HEK293T (cell line): ENCODE measurements around the gene ZNF639.
"Not testable (repeated sequence)": the region's sequence is repeated elsewhere in the genome, so short reads cannot be mapped to it uniquely, and the experiment has no call there.

ENCODE experiments used
- CTCF ChIA-PET: fragments of 350-600 bp; formaldehyde crosslinking; extraction: SDS; loops from one replicate; lab custom pipeline; 2021; ENCODE audit warnings: antibody characterized with exemption, inconsistent platforms; lab: Yijun Ruan, JAX
- POLR2A ChIA-PET: fragments of 350-600 bp; formaldehyde crosslinking; extraction: SDS; loops from one replicate; lab custom pipeline; 2020; ENCODE audit warnings: antibody characterized with exemption, inconsistent platforms; lab: Yijun Ruan, JAX
- DNase-seq: peaks from one replicate; pipeline ENCODE4 v3.0.0; 2012; ENCODE audit warnings: mixed read lengths; ENCODE audit errors: extremely low spot score
- ARNT ChIP-seq: fragments of 450-650 bp; IDR thresholded peaks from 2 replicates; pipeline ENCODE4 v1.6.1; 2017; ENCODE audit warnings: mild to moderate bottlenecking
- BHLHE40 ChIP-seq: fragments of 450-650 bp; IDR thresholded peaks from 2 replicates; pipeline ENCODE4 v1.6.1; 2016; ENCODE audit warnings: mild to moderate bottlenecking, moderate library complexity, borderline replicate concordance
- CTBP1 ChIP-seq: fragments of 450-650 bp; IDR thresholded peaks from 2 replicates; pipeline ENCODE4 v1.6.1; 2016; ENCODE audit warnings: borderline replicate concordance
- ELF4 ChIP-seq: fragments of 450-650 bp; IDR thresholded peaks from 2 replicates; pipeline ENCODE4 v1.6.1; 2017; ENCODE audit warnings: antibody characterized with exemption
- FOXA1 ChIP-seq: fragments of 450-650 bp; IDR thresholded peaks from 2 replicates; pipeline ENCODE4 v1.6.1; 2016; ENCODE audit warnings: mild to moderate bottlenecking
- FOXK2 ChIP-seq: fragments of 450-650 bp; IDR thresholded peaks from 2 replicates; pipeline ENCODE4 v1.6.1; 2016; ENCODE audit warnings: mild to moderate bottlenecking
- FOXM1 ChIP-seq: fragments of 450-650 bp; IDR thresholded peaks from 2 replicates; pipeline ENCODE4 v1.6.1; 2017; ENCODE audit warnings: mild to moderate bottlenecking, borderline replicate concordance
- HDGF ChIP-seq: fragments of 450-650 bp; IDR thresholded peaks from 2 replicates; pipeline ENCODE4 v1.6.1; 2017; ENCODE audit warnings: antibody characterized with exemption, borderline replicate concordance
- L3MBTL2 ChIP-seq: fragments of 450-650 bp; conservative IDR thresholded peaks from 2 replicates; pipeline ENCODE4 v1.6.1; 2016; ENCODE audit warnings: mild to moderate bottlenecking
- LEF1 ChIP-seq: fragments of 450-650 bp; IDR thresholded peaks from 2 replicates; pipeline ENCODE4 v1.6.1; 2017; ENCODE audit warnings: mild to moderate bottlenecking, borderline replicate concordance
- NFRKB ChIP-seq: fragments of 450-650 bp; IDR thresholded peaks from 2 replicates; pipeline ENCODE4 v1.6.1; 2016; ENCODE audit warnings: mild to moderate bottlenecking, moderate library complexity
- SP1 ChIP-seq: fragments of 450-650 bp; IDR thresholded peaks from 2 replicates; pipeline ENCODE4 v1.6.1; 2017
- SUZ12 ChIP-seq: fragments of 450-650 bp; IDR thresholded peaks from 2 replicates; pipeline ENCODE4 v1.6.1; 2016; ENCODE audit warnings: mild to moderate bottlenecking
- TARDBP ChIP-seq: fragments of 450-650 bp; IDR thresholded peaks from 2 replicates; pipeline ENCODE4 v1.6.1; 2016
- ZNF384 ChIP-seq: fragments of 450-650 bp; IDR thresholded peaks from 2 replicates; pipeline ENCODE4 v1.6.1; 2016
- TF ChIP-seq, protein P1 (sequence below): fragments of 450-650 bp; IDR thresholded peaks from 2 replicates; pipeline ENCODE4 v1.6.1; 2016

Gene ZNF639, protein sequence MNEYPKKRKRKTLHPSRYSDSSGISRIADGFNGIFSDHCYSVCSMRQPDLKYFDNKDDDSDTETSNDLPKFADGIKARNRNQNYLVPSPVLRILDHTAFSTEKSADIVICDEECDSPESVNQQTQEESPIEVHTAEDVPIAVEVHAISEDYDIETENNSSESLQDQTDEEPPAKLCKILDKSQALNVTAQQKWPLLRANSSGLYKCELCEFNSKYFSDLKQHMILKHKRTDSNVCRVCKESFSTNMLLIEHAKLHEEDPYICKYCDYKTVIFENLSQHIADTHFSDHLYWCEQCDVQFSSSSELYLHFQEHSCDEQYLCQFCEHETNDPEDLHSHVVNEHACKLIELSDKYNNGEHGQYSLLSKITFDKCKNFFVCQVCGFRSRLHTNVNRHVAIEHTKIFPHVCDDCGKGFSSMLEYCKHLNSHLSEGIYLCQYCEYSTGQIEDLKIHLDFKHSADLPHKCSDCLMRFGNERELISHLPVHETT

DNA sequence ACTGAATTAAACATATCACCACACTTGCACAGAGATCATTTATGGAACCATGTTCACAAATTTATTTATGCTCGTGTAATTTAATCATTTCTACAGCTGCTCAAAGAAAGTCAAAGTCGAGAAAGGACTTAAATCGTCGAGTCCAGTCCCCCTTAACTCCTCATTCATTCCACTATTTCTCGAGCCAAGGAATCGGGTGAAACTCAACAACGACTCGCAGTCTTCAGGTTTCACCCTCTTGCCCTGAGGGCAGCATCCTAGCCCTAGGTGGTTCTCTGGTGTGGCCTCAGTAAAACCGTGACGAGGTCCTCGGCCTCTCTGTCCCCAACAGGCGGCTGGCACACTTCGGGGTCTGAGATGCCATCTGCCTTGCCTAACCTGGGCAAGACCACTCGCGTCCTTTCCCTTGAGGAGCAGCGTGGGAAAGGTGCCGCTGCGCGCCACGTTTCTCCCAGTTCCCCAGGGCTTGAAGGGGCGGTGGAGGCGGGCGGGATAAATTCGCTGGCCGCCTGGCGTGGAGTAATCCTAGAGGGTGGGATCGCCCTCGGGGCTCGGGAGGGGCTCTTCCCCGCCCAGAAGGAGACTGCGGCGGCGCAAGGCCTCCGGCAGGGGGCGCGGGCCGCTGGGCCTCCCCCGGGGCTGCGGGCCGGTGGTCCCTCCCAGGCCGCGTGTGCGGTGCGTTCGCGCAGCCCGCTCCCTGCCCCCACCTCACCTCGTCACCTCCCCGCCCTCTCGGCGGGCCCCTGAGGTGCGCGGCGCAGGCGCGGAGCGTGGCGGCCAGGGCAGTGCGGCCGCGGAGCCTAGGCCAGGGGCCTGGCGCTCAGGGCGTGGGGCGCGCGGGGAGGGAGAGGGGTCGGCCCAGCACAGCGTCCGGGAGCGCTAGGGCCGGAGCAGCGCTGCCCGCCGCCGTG, at the start of gene ZNF639:
TSS of gene ZNF639 (plus strand) at position 746 of the 911 bp plus-strand sequence. CDS start 5,263 bp downstream, outside the sequence.
- TF ChIP-seq LEF1 (peak; percentile 78; the same call in 1 of the 2 replicates), HDGF (no peak), TARDBP (no peak), ARNT (0 out of 2 replicates have a peak, but pooled peaks have one; percentile 20), SUZ12 (no peak), FOXA1 (no peak), SP1 (no peak), FOXK2 (no peak), FOXM1 (peak; percentile 44; the same call in 1 of the 2 replicates), BHLHE40 (no peak), L3MBTL2 (peak; percentile 68), CTBP1 (no peak), ELF4 (no peak)
- TF ChIP-seq, protein P1, sequence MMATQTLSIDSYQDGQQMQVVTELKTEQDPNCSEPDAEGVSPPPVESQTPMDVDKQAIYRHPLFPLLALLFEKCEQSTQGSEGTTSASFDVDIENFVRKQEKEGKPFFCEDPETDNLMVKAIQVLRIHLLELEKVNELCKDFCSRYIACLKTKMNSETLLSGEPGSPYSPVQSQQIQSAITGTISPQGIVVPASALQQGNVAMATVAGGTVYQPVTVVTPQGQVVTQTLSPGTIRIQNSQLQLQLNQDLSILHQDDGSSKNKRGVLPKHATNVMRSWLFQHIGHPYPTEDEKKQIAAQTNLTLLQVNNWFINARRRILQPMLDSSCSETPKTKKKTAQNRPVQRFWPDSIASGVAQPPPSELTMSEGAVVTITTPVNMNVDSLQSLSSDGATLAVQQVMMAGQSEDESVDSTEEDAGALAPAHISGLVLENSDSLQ: no peak
- POLR2A ChIA-PET: interaction anchor here (1.2 kb wide), 1 partner anchor 16 kb away, joined by 3 read pairs; no protein-coding TSS in a partner anchor
- CTCF ChIA-PET: interaction anchor here (0.6 to 0.8 kb wide), 4 partner anchors 20 to 329 kb away, joined by 3 read pairs; no protein-coding TSS in a partner anchor
- peak; percentile 84 for DNase-seq

DNA sequence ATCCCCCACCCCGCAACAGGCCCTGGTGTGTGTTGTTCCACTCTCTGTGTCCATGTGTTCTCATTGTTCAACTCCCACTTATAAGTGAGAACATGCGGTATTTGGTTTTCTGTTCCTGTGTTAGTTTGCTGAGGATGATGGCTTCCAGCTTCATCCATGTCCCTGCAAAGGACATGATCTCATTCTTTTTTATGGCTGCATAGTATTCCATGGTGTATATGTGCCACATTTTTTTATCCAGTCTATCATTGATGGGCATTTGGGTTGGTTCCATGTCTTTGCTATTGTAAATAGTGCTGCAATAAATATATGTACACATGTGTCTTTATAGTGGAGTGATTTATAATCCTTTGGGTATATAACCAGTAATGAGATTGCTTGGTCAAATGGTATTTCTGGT, 48.4 kb upstream of the ZNF639 start:
- CTCF ChIA-PET, POLR2A ChIA-PET, DNase-seq: not testable (repeated sequence)

DNA sequence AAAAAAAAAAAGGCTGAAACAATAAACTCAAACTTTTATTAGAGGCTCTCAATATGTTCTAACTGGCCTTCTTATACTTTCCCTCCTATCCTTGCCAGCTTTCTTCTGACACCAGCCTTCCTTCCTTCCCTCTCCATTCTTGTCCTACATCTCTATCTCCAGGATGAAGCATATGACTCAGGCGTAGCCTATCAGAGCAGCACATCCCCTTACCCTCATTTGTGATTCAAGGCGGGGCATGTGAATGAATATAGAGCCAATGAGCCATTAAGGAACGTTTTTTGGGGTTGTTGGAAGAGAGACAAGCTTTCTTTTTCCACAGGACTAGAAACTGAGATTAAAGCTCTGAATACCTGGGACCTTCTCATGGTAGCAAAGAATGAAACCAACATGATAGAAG, 46.8 kb upstream of the ZNF639 start:
- ChIA-PET CTCF (interaction anchor here (0.7 kb wide), 1 partner anchor 319 kb away, joined by 3 read pairs; no protein-coding TSS in a partner anchor), POLR2A (interaction anchor here (1.3 kb wide), 1 partner anchor 10 kb away, joined by 4 read pairs; no protein-coding TSS in a partner anchor)
- TF ChIP-seq HDGF (no peak), FOXK2 (no peak), FOXM1 (no peak)
- no peak for DNase-seq

DNA sequence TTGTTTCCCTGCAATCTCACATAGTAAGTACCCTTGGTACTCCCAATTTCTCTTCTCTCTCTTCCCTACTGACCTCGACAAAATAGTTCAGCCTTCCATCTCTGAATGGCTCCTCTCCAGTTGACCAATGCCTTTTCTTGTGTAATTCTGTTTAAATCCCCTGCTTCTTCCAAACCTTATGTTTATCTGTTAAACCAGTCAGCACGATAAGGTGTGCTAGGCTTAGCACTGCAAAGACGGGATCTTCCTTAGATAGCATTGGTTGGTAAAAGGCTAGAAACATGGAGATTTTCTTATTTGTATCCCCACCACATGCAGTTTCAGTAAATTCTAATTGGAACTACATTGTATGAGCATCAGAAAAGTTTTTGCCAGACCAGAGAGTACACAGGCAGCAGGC, 46.1 kb upstream of the ZNF639 start:
- no peak for TF ChIP-seq FOXK2
- TF ChIP-seq CTBP1: no peak
- no peak for TF ChIP-seq SUZ12
- no peak for TF ChIP-seq TARDBP
- TF ChIP-seq BHLHE40: no peak
- no peak for TF ChIP-seq NFRKB
- TF ChIP-seq LEF1: no peak
- TF ChIP-seq, protein P1: no peak
- TF ChIP-seq HDGF: no peak
- TF ChIP-seq SP1: no peak
- POLR2A ChIA-PET: no interaction called here
- CTCF ChIA-PET: no interaction called here
- no peak for DNase-seq

DNA sequence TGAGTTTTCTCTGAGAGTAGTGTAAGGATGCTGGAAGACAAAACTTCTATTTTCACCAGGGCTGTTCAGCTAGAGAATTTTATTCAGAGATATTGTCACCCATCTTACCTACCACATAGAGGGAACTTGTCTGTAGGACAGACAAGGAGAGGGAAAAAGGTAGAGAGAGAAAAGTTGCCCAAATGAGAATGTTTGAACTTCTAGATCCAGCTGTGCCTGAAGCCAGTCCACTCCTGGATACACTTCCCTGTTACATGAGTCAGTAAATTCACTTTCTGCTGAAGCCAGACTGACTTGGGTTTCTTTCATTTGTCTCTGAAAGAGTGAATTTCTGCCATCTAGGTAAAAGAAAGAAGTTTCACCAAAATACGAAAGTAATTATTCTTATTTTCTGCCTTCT, 44.7 kb upstream of the ZNF639 start:
- TF ChIP-seq ZNF384 (no peak), ELF4 (no peak), ARNT (no peak), L3MBTL2 (no peak), FOXA1 (no peak), SP1 (no peak), SUZ12 (no peak), HDGF (no peak), FOXM1 (no peak), BHLHE40 (no peak), LEF1 (no peak), FOXK2 (no peak), CTBP1 (no peak)
- TF ChIP-seq, protein P1: no peak
- no peak for DNase-seq
- ChIA-PET CTCF (no interaction called here), POLR2A (no interaction called here)
